Urothelium cell line (cell line): ENCODE measurements around the gene CFAP70.
"Not testable (repeated sequence)": the region's sequence is repeated elsewhere in the genome, so short reads cannot be mapped to it uniquely, and the experiment has no call there.

Experiments used
- DNase-seq: peaks from one replicate; pipeline ENCODE4 v3.0.0; 2011; ENCODE audit warnings: low spot score, mixed read lengths
- FAIRE-seq: peaks from 2 replicates; lab custom pipeline; 2011; peaks lifted over from hg19 to GRCh38; lab: Jason Lieb, UNC

The CFAP70 gene

DNA sequence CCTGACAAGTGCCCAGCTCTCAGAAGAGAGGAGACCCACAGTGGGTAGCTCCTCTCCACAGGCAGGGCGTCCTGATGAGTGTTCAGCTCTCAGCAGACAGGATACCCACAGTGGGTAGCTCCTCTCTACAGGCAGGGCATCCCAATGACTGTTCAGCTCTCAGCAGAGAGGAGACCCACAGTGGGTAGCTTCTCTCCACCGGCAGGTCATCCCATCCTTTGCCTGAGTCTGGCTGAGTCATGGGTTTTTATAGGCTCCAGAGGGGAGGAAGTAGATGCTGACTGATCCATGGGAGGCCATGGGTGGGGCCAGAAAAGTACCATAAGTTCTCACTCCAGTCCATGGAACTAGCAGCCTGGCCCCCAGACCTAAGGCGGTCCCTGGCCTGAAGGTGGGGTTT is 18.5 kb downstream of the CFAP70 start:
- DNase-seq (no peak), FAIRE-seq (no peak)

DNA sequence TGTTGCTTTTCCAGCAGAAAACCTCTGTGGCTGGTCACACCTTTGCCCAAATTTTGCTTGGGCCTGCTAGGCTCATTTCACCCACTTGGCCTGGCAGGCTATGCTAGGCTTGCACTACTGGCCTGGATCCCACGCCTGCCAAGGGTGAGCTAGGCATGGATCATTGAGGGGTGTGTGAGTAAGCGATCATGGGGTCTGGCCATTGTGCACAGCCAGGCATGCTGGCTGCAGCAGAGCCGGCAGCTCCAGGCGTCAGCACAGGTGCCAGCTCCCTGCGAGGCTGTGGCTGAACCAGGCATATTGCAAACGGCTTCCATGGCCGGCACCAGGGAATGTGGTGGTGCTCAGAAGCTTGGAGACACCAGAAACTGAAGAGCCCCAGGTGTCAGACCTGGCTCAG is 19.2 kb downstream of the CFAP70 start:
- peak; percentile 92 for FAIRE-seq

DNA sequence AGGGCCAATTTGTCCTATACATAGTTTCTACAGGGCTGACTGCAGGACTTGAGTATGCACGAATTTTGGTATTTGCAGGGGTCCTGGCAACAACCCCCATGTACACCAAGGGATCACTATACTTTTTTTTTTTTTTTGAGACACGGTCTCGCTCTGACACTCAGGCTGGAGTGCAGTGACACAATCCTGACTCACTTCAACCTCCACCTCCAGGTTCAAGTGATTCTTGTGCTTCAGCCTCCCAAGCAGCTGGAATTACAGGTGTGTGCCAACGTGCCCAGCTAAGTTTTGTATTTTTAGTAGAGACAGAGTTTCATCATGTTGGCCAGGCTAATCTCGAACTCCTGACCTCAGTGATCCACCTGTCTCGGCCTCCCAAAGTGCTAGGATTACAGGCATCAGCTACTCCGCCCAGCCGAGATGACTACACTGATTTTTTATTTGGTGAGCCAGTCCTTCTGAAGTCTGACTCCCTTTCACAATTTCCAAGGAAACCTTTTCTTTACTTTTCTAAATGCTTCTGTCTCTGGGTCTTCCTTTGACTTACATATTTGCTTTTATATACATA is 19.8 kb downstream of the CFAP70 start:
- no peak for DNase-seq
- FAIRE-seq = no peak

More for the DNA sequence above, 19.2 kb downstream of the CFAP70 start:
- no peak for DNase-seq

DNA sequence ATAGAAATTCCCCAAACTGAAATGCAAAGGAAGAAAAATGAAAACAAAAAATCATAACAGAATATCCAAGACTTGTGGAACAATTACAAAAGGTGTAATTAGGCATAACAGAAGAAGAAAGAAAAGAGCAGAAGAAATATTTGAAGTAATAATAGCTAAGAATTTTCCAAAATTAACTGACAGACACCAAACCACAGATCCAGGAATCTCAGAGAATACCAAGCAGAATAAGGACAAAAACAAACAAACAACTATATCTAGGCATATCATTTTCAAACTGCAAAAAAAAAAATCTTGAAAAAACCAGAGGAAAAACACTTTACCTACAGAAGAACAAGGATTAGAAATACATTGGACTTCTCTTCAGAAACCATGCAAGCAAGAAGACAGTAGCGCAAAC is 25.5 kb downstream of the CFAP70 start:
- FAIRE-seq (no peak), DNase-seq (no peak)

DNA sequence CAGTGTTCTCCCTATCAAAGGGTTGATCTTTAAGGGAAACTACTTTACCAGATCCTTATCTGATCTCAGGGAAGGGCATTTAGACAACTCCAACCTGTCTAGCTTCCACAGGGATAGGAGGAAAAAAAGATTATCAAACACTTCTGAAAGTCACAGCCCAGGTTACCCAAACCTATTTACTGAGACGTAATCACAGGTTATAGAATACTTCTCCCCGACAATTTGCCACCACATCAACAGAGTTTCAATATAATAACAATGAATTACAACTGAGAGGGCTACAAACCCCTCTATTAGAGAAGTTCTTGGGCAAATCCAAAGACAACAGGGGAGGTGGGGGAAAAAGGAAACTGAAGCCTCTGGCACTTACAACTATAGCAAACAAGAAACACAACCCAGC is 26.3 kb downstream of the CFAP70 start:
- FAIRE-seq = no peak
- DNase-seq = no peak

DNA sequence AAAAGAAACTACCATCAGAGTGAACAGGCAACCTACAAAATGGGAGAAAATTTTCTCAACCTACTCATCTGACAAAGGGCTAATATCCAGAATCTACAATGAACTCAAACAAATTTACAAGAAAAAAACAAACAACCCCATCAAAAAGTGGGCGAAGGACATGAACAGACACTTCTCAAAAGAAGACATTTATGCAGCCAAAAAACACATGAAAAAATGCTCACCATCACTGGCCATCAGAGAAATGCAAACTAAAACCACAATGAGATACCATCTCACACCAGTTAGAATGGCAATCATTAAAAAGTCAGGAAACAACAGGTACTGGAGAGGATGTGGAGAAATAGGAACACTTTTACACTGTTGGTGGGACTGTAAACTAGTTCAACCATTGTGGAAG is 30.1 kb downstream of the CFAP70 start:
- FAIRE-seq, DNase-seq: not testable (repeated sequence)

DNA sequence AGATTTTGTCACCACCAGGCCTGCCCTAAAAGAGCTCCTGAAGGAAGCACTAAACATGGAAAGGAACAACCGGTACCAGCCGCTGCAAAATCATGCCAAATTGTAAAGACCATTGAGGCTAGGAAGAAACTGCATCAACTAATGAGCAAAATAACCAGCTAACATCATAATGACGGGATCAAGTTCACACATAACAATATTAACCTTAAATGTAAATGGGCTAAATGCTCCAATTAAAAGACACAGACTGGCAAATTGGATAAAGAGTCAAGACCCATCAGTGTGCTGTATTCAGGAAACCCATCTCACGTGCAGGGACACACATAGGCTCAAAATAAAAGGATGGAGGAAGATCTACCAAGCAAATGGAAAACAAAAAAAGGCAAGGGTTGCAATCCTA is 33.4 kb downstream of the CFAP70 start:
- DNase-seq, FAIRE-seq: not testable (repeated sequence)

DNA sequence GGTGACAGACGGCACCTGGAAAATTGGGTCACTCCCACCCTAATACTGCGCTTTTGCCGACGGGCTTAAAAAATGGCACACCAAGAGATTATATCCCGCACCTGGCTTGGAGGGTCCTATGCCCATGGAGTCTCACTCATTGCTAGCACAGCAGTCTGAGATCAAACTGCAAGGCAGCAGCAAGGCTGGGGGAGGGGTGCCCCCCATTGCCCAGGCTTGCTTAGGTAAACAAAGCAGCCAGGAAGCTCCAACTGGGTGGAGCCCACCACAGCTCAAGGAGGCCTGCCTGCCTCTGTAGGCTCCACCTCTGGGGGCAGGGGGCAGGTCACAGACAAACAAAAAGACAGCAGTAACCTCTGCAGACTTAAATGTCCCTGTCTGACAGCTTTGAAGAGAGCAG is 35.1 kb downstream of the CFAP70 start:
- DNase-seq, FAIRE-seq: not testable (repeated sequence)

DNA sequence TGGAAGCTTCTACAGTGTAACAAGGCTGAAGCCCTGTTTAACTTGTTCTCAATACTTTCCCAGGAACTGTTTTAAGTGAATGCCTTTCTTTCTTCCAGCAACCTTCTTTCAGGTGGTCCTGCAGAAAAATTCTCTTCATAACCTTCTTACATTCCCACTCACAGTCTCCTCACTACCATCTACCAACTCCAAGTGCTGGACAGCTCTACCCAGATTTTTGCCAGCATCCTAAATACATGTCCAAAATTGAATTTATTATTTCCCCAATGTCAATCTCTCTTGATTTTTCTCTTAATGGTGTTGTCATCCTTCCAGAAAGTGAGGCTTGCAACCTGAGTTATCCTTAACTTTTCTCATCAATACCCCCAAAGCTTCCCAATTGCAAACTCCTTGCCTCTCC is 48.2 kb downstream of the CFAP70 start:
- no peak for FAIRE-seq
- no peak for DNase-seq

DNA sequence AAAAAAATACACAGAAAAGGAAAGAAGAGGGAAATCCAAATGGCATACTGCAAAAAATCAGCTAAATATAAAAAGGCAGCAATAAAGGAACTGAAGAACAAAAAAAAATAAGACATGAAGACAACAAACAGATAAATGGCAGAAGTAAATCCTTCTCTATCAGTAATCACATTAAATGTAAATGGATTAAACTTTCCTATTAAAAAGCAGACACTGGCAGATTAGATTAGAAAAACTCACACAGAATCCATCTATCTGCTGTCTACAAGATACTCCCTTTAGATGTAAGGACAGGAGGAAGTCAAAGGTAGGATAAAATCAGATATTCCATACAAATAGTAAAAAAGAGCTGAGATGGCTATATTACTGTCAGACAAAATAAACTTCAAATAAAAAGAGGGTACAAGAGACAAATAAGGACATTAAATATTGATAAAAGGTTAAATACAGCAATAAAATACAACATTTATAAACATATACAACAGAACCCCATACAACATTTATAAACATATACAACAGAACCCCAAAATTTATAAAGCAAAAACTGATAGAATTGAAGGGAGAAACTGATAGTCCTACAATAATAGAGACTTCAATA is 51.4 kb downstream of the CFAP70 start:
- no peak for FAIRE-seq

DNA sequence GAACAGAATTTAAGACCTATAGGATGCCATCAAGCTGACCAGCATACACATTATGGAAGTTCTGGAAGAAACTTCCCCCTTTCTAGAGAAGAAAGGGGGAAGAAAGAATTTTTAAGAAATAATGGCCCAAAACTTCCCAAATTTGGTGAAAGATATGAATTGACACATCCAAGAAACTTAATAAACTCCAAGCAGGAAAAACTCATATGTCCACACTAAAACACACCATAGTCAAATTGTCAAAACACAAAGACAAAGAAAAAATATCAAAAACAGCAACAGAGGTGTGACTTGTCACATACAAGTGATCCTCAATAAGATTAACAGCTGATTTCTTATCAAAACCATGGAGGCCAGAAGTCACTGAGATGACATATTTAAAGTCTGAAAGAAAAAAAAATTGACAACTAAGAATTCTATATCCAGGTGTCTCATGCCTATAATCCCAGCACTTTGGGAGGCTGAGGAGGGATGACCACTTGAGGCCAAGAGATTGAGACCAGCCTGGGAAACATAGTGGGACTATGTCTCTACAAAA is 52.4 kb downstream of the CFAP70 start:
- FAIRE-seq (no peak), DNase-seq (no peak)

More for the DNA sequence above, 51.4 kb downstream of the CFAP70 start:
- no peak for DNase-seq

DNA sequence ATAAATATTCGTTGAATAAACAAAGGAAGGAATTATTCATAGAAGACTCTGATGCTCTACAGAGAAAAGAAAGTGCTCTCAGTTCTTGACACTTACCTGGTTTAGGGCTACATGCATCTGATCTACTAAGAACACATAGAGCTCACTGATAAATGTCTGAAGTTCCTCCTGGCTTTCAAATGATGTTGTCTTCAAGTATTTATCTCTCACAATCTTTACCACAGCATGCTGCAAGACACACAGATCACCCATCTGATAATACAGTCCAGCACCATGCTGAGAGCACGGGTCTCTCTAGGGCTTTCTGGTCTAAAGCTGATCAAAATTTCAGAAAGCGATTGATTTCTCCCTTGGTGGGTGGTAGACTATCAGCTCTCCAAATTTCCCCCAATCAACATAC is 61.7 kb downstream of the CFAP70 start:
- no peak for DNase-seq
- no peak for FAIRE-seq

DNA sequence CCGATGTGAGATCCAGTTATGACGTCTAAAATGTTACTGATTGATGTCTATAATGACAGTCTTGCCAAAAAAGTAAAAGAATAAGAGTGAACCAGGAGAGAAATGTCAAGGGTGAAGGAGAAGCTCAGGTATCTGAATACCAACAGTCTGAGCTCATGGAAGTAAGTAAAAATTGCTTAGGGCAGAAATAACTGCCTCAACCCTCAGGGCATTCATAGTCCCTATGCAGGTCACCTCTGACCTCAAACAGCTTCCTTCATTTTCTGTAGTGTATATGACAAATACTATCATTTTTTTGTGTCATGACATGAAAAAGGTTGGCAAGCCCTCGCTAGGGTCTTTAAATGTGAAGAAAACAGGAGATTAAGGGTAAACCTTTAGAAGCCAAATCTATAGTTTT is 65.2 kb downstream of the CFAP70 start:
- DNase-seq (no peak), FAIRE-seq (no peak)

DNA sequence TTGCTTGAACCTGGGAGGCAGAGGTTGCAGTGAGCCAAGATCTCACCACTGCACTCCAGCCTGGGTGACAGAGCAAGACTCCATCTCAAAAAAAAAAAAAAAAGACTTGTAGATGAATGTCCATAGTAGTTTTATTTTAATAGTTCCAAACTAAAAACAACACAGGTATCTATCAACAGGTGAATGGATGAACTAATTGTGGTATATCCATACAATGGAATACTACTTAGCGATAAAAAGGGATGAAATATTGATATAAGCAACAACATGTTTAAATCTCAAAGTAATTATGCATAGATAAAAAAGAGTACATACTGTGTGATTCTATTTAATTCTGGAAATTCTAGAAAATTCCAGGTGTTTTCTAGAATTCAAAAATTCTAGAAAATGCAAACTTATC is 68.7 kb downstream of the CFAP70 start:
- FAIRE-seq = no peak
- DNase-seq = no peak

DNA sequence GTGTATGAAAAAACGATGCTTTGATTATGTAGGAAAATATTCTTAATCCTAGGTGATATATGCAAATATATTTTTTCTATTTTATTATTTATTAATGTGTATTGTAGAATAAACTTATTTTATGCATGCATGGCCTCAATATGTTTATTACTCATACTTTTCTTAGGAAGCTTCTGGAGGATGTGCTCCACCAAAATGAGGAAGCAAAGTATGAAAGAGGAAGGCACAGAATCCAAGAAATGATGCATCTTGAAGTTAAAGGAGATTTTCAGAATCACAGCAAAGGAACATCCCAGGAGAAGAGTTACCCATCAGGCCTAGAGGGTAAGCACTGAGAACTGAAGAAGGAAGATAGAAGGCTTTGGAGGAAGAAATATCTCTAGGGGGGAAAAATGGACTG is 71.2 kb downstream of the CFAP70 start:
- no peak for FAIRE-seq
- DNase-seq = no peak

DNA sequence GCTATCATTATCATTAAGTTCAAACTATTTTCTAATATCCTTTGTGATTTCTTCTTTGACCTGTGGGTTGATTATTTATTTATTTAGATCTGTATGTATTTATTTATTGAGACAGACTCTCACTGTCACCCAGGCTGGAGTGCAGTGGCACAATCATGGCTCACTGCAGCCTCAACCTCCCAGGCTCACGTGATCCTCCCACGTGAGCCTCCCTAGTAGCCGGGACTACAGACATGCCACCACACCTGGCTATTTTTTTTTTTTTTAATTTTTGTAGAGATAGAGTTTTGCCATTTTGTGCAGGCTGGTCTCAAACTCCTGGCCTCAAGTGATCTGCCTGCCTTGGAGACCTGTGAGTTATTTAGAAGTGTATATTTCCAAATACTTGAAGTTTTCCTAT is 77.6 kb downstream of the CFAP70 start:
- FAIRE-seq (no peak), DNase-seq (no peak)

DNA sequence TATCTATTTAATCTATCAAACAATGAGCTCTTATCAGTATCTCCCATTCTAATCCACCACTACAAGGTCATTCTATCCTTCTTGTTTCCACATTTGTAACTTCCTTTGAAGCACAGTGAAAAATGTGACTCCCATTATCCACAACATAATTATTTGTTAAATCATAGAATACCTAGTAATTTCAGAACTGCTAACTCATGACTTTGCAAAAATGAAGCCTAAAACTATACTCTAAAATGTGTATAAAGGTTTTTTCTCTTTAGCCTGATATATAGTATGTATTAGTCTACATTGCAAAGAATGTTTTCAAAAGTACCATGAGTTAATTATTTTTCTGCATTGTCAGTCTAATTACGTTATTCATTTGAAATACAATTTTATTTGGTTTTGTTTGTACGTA is 94.2 kb downstream of the CFAP70 start:
- FAIRE-seq (no peak), DNase-seq (no peak)

DNA sequence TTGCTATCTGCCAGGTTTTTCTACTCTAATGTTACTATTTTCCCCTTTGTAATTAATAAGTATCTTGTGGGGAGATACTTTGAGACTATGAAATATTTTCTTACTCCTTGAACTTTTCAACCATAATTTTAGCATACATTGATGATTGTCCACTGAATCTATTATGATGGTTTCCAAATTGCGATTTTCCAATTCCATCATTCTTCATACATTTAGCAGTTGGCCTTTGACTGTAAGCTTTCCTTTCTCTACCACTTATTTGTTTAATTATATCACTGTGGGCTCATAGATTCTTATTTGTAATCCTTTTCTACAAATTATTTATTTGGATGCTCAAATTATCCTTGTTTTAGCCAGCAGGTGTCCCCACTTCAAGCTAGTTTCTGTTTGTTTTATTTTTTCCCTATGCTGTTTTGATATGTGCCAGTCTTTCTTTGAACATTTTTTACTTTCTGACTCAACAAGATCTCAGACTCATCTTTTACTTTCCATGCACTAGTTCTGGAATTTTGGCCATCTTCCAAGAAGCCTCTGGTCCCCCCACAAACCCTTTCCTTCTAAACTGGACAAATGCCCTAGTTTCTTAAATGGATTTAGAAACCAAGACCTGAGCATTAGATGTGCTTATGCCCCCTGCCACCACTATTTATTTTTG is 94.8 kb downstream of the CFAP70 start:
- DNase-seq (peak; percentile 40), FAIRE-seq (no peak)

DNA sequence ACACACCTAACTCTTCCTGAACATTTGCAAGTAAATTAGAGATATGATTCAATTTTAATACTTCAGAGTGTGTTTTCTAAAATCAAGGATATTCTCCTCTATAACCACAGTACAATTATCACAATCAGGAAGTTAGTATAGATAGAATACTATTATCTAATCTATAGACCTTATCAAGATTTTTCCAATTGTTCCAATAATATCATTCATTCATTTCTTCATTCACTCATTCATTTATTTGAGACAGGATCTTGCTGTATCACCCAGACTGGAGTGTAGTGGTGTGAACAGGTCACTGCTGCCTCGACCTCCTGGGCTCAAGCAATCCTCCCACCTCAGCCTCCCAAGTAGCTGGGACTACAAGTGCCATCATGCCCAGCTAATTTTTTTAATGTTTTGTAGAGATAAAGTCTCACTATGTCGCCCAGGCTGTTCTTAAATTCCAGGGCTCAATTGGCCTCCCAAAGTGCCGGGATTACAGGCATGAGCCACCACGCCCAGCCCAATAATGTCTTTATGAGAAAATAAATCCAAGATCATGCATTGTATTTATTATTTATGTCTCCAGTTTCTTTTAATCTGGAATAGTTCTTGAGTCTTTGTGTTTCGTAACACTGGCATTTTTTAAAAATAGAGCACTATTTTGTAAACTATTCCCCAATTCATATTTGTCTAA is 95.6 kb downstream of the CFAP70 start:
- DNase-seq = no peak
- FAIRE-seq = no peak

DNA sequence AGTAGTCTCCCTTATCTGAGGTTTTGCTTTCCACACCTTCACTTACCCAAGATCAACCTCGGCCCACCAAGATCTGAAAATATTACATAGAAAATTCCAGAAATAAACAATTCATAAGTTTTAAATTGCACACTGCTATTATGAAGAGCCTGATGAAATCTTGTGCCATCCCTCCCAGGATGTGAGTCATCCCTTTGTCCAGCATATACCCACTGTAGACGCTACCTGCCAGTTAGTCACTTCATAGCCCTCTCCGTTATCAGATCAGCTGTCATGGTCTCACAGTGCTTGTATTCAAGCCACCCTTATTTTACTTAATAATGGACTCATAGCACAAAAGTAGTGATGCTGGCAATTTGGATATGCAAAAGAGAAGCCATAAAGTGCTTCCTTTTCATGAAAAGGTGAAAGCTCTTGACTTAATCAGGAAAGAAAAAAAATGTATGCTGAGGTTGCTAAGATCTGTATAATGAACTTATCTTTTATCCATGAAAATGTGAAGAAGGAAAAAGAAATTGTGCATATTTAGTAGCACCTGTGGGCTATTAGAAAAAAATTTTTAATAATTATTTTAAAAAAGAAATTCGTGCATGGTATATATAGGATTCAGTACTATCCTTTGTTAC is 96.4 kb downstream of the CFAP70 start:
- DNase-seq = peak; percentile 77
- FAIRE-seq = peak; percentile 79

DNA sequence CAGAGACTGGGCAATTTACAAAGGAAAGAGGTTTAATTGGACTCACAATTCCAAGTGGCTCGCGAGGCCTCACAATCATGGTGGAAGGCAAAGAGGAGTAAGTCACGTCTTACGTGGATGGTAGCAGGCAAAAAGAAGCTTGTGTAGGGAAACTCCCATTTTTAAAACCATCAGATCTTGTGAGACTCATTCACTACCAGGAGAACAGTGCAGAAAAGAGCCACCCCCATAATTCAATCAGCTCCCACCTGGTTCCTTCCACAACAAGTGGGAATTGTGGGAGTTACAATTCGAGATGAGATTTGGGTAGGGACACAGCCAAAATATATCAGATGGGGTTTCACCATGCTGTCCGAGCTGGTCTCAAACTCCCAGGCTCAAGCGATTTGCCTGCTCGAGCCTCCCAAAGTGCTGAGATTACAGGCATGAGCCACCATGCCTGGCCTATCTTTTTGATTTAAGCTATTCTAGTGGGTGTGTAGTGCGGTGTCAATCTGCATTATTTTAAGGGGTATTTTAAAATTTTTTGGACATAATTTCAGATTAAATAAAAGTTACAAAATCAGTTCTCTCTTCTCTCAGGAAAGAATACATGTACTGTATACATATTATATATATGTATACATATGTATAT is 97.2 kb downstream of the CFAP70 start:
- DNase-seq (no peak), FAIRE-seq (no peak)
